Neuronal stem cell (in vitro differentiated cells): ENCODE results near the gene KCNK1.

Experiments used
- DNase-seq: peaks from one replicate; pipeline ENCODE4 v3.0.0-alpha.2; 2013; ENCODE audit warnings: low spot score
- H2AFZ ChIP-seq: one replicate; pipeline ENCODE4 v1.6.1; 2013; ENCODE audit warnings: mild to moderate bottlenecking, low read length, inconsistent platforms
- H2AK5ac ChIP-seq: 2 replicates; pipeline ENCODE4 v1.6.1; 2013; ENCODE audit warnings: low read depth, mild to moderate bottlenecking, inconsistent platforms, low read length, moderate library complexity, mixed read lengths
- H2BK120ac ChIP-seq: 2 replicates; pipeline ENCODE4 v1.6.1; 2013; ENCODE audit warnings: low read depth, mild to moderate bottlenecking, inconsistent platforms, low read length, moderate library complexity, mixed read lengths
- H2BK12ac ChIP-seq: one replicate; pipeline ENCODE4 v1.6.1; 2013; ENCODE audit warnings: low read length, inconsistent platforms
- H2BK15ac ChIP-seq: 2 replicates; pipeline ENCODE4 v1.6.1; 2013; ENCODE audit warnings: mild to moderate bottlenecking, low read length, inconsistent platforms, mixed read lengths
- H2BK5ac ChIP-seq: one replicate; pipeline ENCODE4 v1.6.1; 2013; ENCODE audit warnings: inconsistent platforms, mild to moderate bottlenecking, low read length, moderate library complexity
- H3K14ac ChIP-seq: one replicate; pipeline ENCODE4 v1.6.1; 2013; ENCODE audit warnings: low read length, inconsistent platforms
- H3K18ac ChIP-seq: 2 replicates; pipeline ENCODE4 v1.6.1; 2013; ENCODE audit warnings: low read length, inconsistent platforms
- H3K23ac ChIP-seq: 2 replicates; pipeline ENCODE4 v1.6.1; 2013; ENCODE audit warnings: low read depth, mild to moderate bottlenecking, mixed read lengths, low read length, inconsistent platforms; ENCODE audit not compliant: poor library complexity
- H3K27ac ChIP-seq: replicated peaks from 3 replicates; pipeline ENCODE4 v1.5.1; 2013; ENCODE audit warnings: low read length, inconsistent platforms
- H3K27me3 ChIP-seq, 3 experiments: 2 replicates each; pipeline ENCODE4 v1.6.1; 2013; ENCODE audit warnings: low read length in 3 of 3, mild to moderate bottlenecking in 2 of 3, inconsistent platforms in 1 of 3, low read depth in 1 of 3, mixed read lengths in 1 of 3, moderate library complexity in 1 of 3; ENCODE audit not compliant: control insufficient read depth in 3 of 3, insufficient read depth in 3 of 3
- H3K36me3 ChIP-seq, 2 donors: replicated peaks in 1 of 2; 2 replicates each; pipeline ENCODE4 v1.6.1; 2013; ENCODE audit warnings: low read length in 2 of 2; ENCODE audit not compliant: control insufficient read depth in 2 of 2, insufficient read depth in 2 of 2
- H3K4ac ChIP-seq: 2 replicates; pipeline ENCODE4 v1.6.1; 2013; ENCODE audit warnings: inconsistent platforms, mild to moderate bottlenecking, low read length, moderate library complexity
- H3K4me1 ChIP-seq, 2 donors: 1 replicate in 1 of 2; 2 replicates in 1 of 2; pipeline ENCODE4 v1.6.1; 2013; ENCODE audit warnings: low read length in 2 of 2, low read depth in 1 of 2; ENCODE audit not compliant: control insufficient read depth in 2 of 2, insufficient read depth in 1 of 2
- H3K4me2 ChIP-seq: one replicate; pipeline ENCODE4 v1.6.1; 2013; ENCODE audit warnings: mild to moderate bottlenecking, low read length, inconsistent platforms; ENCODE audit not compliant: insufficient read depth, poor library complexity, severe bottlenecking
- H3K4me3 ChIP-seq, 2 donors: 2 replicates each; pipeline ENCODE4 v1.5.1; 2013; ENCODE audit warnings: low read length in 2 of 2, mild to moderate bottlenecking in 2 of 2, inconsistent platforms in 1 of 2, moderate library complexity in 1 of 2
- H3K79me1 ChIP-seq: one replicate; pipeline ENCODE4 v1.6.1; 2013; ENCODE audit warnings: low read depth, mild to moderate bottlenecking, inconsistent platforms, low read length, moderate library complexity
- H3K9ac ChIP-seq: one replicate; pipeline ENCODE4 v1.6.1; 2013; ENCODE audit warnings: mild to moderate bottlenecking, low read depth, low read length, inconsistent platforms; ENCODE audit not compliant: poor library complexity
- H3K9me3 ChIP-seq, 2 donors: replicated peaks in 1 of 2; 2 replicates each; pipeline versions ENCODE3 to v1.6.1; 2013; ENCODE audit warnings: low read length in 2 of 2, mild to moderate bottlenecking in 2 of 2, inconsistent platforms in 1 of 2, low read depth in 1 of 2, mixed read lengths in 1 of 2, moderate library complexity in 1 of 2; ENCODE audit not compliant: control insufficient read depth in 2 of 2, insufficient read depth in 1 of 2
- H4K8ac ChIP-seq: one replicate; pipeline ENCODE4 v1.6.1; 2013; ENCODE audit warnings: low read depth, mild to moderate bottlenecking, inconsistent platforms, low read length, moderate library complexity
- H4K91ac ChIP-seq: one replicate; pipeline ENCODE4 v1.6.1; 2013; ENCODE audit warnings: low read length, low read depth, mild to moderate bottlenecking, inconsistent platforms; ENCODE audit not compliant: poor library complexity
- WGBS, 2 donors: extraction: QIAGEN DNeasy Blood & Tissue Kit; methylation state at CpG; one replicate each; pipeline ENCODE4 v1.1.7; 2013; ENCODE audit warnings: missing lambda C conversion rate in 2 of 2, mixed read lengths in 1 of 2; ENCODE audit not compliant: insufficient read length in 2 of 2, insufficient replicate concordance in 1 of 2; ENCODE audit errors: extremely low coverage in 2 of 2; 5-methylcytosine and 5-hydroxymethylcytosine counted together

Gene KCNK1

DNA sequence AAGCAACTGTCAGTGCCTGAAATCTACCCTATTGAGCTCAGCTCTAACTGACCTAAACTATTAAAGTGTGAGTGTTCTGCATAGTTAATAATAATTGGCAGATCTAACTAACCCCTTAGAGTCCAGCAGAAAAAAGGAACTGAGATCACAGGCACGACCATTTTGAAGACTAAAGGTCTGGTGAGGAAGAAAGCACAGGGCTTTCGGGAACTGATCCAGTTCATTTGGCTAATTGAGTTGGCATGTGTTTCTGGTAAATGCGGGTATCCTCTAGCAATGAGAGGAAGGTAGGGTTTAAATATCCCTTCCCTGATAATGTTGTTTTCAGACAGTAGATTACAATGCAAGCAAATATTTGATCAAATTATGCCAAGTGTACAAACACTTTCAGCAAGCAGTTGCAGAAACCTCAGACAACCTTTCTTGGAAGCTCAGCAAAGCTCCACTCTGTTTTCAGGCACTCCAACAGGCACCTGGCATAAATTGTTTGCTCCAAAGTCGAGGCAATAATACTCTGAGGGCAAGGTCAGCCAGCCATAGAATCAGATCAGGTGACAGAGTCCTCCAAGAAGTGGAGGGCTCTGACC is 100.8 kb downstream of the KCNK1 start:
- Histone ChIP-seq H2BK12ac (no peak overlapping the region), H3K4me1 (no peaks in the 10 kb centered on the region), H2AK5ac (no peak overlapping the region), H3K36me3 (no peaks in the 10 kb centered on the region), H3K4me2 (no peak overlapping the region), H3K27ac (no peak overlapping the region), H3K79me1 (no peaks in the 10 kb centered on the region), H2BK5ac (no peak overlapping the region), H3K9me3 (no peaks in the 10 kb centered on the region), H2BK120ac (no peak overlapping the region), H4K91ac (no peak overlapping the region), H3K4ac (no peak overlapping the region), H3K27me3 (no peaks in the 10 kb centered on the region), H3K4me3 (no peak overlapping the region), H3K18ac (no peak overlapping the region), H3K23ac (no peak overlapping the region), H4K8ac (no peak overlapping the region), H2AFZ (no peak overlapping the region), H3K9ac (no peak overlapping the region), H2BK15ac (no peak overlapping the region), H3K14ac (no peak overlapping the region)
- WGBS, 2 donors = no CpG with 5 or more reads among the region's 4 CpGs
- no peak for DNase-seq

DNA sequence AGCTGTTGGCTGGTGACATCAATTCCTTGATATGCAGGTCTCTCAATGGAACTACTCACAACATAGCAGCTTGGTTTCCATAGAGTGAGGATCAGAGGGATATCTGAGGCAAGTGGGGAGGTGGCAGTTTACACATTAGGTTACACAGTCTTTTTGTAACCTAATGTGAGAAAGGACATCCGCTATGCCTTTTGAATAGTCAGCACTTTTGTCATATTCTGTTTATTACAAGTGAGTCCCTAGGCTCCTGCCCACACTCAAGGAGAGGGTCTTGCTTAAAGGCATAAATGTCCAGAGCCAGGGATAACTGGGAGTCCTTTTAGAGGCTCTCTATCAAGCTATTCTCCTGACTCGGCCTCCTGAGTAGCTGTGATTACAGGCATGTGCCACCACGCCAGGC is 104.2 kb downstream of the KCNK1 start:
- no peak overlapping the region for H3K14ac ChIP-seq
- no peak overlapping the region for H3K18ac ChIP-seq
- H3K23ac ChIP-seq = no peak overlapping the region
- H4K8ac ChIP-seq = no peak overlapping the region
- no peak overlapping the region for H3K4me3 ChIP-seq
- H2BK120ac ChIP-seq = no peak overlapping the region
- H3K9ac ChIP-seq = no peak overlapping the region
- no peak overlapping the region for H3K4me2 ChIP-seq
- no peaks in the 10 kb centered on the region for H3K4me1 ChIP-seq
- H2AFZ ChIP-seq = no peak overlapping the region
- H4K91ac ChIP-seq = no peak overlapping the region
- no peaks in the 10 kb centered on the region for H3K9me3 ChIP-seq
- no peak overlapping the region for H3K4ac ChIP-seq
- no peaks in the 10 kb centered on the region for H3K79me1 ChIP-seq
- H2BK15ac ChIP-seq = no peak overlapping the region
- H3K36me3 ChIP-seq = no peaks in the 10 kb centered on the region
- H2BK5ac ChIP-seq = no peak overlapping the region
- no CpG with 5 or more reads among the region's 3 CpGs for WGBS, 2 donors
- H2BK12ac ChIP-seq = no peak overlapping the region
- H3K27ac ChIP-seq = no peak overlapping the region
- no peaks in the 10 kb centered on the region for H3K27me3 ChIP-seq
- H2AK5ac ChIP-seq = no peak overlapping the region
- no peak for DNase-seq

DNA sequence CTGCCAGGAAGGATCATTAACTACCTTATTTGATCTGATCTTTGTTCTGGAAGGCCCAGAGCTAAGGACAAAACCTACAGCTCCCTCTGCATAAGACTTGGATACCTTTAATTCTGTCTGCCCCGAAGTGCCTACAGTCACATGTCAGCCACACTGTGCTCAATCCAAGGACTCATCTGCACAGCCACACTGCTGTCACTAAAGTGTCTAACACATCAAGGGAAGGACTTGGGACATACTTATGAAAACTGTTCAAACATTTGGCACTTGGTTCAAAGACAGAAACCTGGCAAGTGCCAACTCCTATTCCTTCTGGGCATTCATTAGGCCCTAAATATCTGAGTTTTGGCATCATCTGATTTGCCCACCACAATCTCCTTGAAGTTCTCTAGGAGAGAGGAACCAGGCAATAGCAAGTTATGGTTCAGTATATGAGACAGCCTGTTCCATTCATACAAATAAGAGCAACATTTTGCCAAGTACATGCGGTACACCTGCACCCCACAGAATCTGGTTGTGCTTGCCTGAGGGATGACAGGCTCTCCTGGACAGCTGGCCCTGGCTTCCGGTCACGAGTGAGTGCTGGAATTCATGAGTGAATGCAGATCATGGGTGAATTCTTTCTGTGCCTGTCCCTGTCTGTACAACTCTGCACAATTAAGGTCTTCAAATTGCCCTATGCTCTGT is 105.9 kb downstream of the KCNK1 start:
- H3K4me3 ChIP-seq = no peak overlapping the region
- no peak overlapping the region for H3K23ac ChIP-seq
- H2AK5ac ChIP-seq = no peak overlapping the region
- H4K91ac ChIP-seq = no peak overlapping the region
- H3K4me2 ChIP-seq = no peak overlapping the region
- no peak overlapping the region for H2BK5ac ChIP-seq
- no peaks in the 10 kb centered on the region for H3K9me3 ChIP-seq
- H4K8ac ChIP-seq = no peak overlapping the region
- no peak overlapping the region for H2AFZ ChIP-seq
- no peak overlapping the region for H3K18ac ChIP-seq
- H3K36me3 ChIP-seq = no peaks in the 10 kb centered on the region
- no peak overlapping the region for H3K9ac ChIP-seq
- H3K27ac ChIP-seq = no peak overlapping the region
- H2BK120ac ChIP-seq = no peak overlapping the region
- H3K4me1 ChIP-seq = no peaks in the 10 kb centered on the region
- H3K4ac ChIP-seq = no peak overlapping the region
- H3K79me1 ChIP-seq = no peaks in the 10 kb centered on the region
- no peaks in the 10 kb centered on the region for H3K27me3 ChIP-seq
- WGBS, 2 donors = no CpG with 5 or more reads among the region's 4 CpGs
- no peak overlapping the region for H2BK15ac ChIP-seq
- no peak for DNase-seq
- no peak overlapping the region for H2BK12ac ChIP-seq
- no peak overlapping the region for H3K14ac ChIP-seq

- Histone ChIP-seq H2BK12ac (no peak overlapping the region), H3K9ac (no peak overlapping the region), H3K27me3 (no peaks in the 10 kb centered on the region), H3K79me1 (peaks cover 2% of the 10 kb centered on the region), H3K36me3 (no peaks in the 10 kb centered on the region), H3K23ac (no peak overlapping the region), H2BK15ac (no peak overlapping the region), H3K14ac (no peak overlapping the region), H4K91ac (no peak overlapping the region), H3K18ac (no peak overlapping the region), H3K27ac (no peak overlapping the region), H2BK120ac (no peak overlapping the region), H2AK5ac (no peak overlapping the region), H2BK5ac (no peak overlapping the region), H3K9me3 (no peaks in the 10 kb centered on the region), H3K4me3 (no peak overlapping the region), H2AFZ (no peak overlapping the region), H4K8ac (no peak overlapping the region), H3K4me2 (no peak overlapping the region), H3K4ac (no peak overlapping the region), H3K4me1 (no peaks in the 10 kb centered on the region)
- no peak for DNase-seq
- no CpG with 5 or more reads among the region's 4 CpGs for WGBS, 2 donors
Observed at GRCh38 chr1:233721004-233721595, 107.2 kb downstream of the KCNK1 start.
